GM12874 (cell line): Measurements from ENCODE around the gene GPATCH2L.

Experiments used
- TF ChIP-seq, protein P1 (sequence below): IDR thresholded peaks from 2 replicates; pipeline ENCODE4 v1.5.1; 2011; ENCODE audit warnings: low read depth, mild to moderate bottlenecking, control low read depth, low read length, moderate library complexity; ENCODE audit not compliant: insufficient read depth

Gene GPATCH2L

DNA sequence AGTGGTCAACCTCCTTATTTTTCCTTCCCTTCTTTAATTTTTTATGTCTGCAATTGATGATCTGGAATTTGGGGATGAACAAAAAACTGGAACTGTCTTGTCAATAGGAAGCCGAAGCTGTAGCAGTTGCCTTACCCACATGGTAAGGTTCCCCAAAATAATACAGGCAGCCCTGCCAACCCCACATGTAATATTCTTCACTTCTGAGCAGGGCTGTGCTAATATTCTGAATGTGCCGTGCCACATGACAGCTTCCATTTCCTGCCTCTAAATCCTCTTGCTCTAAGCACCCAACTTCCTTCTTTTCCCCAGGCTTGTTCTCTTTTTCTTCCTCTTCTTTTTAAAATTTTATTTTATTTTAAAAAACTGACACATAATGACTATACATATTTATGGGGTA lies 39.6 kb downstream of the GPATCH2L start:
- TF ChIP-seq, protein P1, sequence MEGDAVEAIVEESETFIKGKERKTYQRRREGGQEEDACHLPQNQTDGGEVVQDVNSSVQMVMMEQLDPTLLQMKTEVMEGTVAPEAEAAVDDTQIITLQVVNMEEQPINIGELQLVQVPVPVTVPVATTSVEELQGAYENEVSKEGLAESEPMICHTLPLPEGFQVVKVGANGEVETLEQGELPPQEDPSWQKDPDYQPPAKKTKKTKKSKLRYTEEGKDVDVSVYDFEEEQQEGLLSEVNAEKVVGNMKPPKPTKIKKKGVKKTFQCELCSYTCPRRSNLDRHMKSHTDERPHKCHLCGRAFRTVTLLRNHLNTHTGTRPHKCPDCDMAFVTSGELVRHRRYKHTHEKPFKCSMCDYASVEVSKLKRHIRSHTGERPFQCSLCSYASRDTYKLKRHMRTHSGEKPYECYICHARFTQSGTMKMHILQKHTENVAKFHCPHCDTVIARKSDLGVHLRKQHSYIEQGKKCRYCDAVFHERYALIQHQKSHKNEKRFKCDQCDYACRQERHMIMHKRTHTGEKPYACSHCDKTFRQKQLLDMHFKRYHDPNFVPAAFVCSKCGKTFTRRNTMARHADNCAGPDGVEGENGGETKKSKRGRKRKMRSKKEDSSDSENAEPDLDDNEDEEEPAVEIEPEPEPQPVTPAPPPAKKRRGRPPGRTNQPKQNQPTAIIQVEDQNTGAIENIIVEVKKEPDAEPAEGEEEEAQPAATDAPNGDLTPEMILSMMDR: no peak

DNA sequence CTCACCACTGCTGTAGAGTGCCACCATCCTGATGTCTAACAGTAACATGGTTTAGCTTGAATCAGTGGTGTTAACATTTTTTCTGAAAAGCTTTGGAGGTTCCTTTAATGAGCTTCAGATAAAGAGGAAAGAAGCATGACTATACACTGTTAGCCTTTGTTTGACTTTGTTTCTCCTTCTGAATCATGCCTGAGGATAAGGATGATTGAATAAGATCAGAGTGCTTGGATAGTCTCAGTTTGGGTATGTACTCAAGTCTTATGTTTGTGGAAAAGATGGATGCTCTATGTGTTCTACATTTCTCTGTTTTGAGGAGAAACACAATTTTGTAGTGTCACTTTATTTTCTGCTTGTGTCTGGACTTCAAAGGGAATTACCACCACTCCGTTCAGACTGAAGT lies 42.0 kb downstream of the GPATCH2L start:
- TF ChIP-seq, protein P1: no peak

DNA sequence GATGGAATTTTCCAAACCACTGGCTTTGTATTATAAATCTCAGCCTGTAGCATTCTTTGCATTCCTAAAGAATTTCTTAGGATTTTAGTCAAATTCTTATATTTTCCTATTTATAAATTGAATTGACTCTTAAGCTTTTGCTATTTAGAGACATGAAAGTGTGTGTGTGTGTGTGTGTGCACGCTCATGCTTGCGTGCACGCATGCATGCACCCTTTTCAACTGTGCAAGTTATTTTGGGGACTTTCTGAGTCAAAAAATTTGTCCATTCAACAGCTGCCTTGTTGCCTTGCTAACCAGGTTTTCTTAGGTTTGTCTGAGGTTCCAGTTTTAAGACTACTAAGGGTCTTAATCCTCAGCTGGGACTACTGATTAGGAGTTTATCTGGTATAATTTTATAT lies 42.6 kb downstream of the GPATCH2L start:
- TF ChIP-seq, protein P1: no peak

GRCh38 chr14:76195003-76195402 lies 43.3 kb downstream of the GPATCH2L start:
- TF ChIP-seq, protein P1: no peak

- TF ChIP-seq, protein P1: no peak
Measured at GRCh38 chr14:76196980-76197695, 45.4 kb downstream of the GPATCH2L start.

GRCh38 chr14:76201162-76201561 lies 49.4 kb downstream of the GPATCH2L start:
- TF ChIP-seq, protein P1: no peak

GRCh38 chr14:76203086-76204001 lies 51.6 kb downstream of the GPATCH2L start:
- TF ChIP-seq, protein P1: no peak
